DOHH2 (cell line): Measurements from ENCODE around the gene TARP.

ENCODE experiments used
- H3F3A ChIP-seq: fragments of 200-600 bp; sonication (generic), shearing (Covaris generic); 2 replicates; pipeline ENCODE4 v1.6.0; 2016; ENCODE audit warnings: antibody characterized with exemption, mild to moderate bottlenecking; ENCODE audit not compliant: control insufficient read depth, insufficient read depth
- H3K27ac ChIP-seq: fragments of 200-600 bp; sonication (generic); 2 replicates; pipeline ENCODE4 v1.5.1; 2014; ENCODE audit warnings: low read depth, mild to moderate bottlenecking, low read length, moderate library complexity
- H3K27me3 ChIP-seq: fragments of 200-600 bp; sonication (generic); 2 replicates; pipeline ENCODE4 v1.6.1; 2014; ENCODE audit warnings: mild to moderate bottlenecking, low read length, mixed read lengths; ENCODE audit not compliant: control insufficient read depth
- H3K36me3 ChIP-seq: fragments of 200-600 bp; sonication (generic); 2 replicates; pipeline ENCODE4 v1.6.1; 2014; ENCODE audit warnings: mild to moderate bottlenecking, low read length, moderate library complexity, mixed read lengths; ENCODE audit not compliant: control insufficient read depth
- H3K4me1 ChIP-seq: fragments of 200-600 bp; sonication (generic); 2 replicates; pipeline ENCODE4 v1.6.1; 2014; ENCODE audit warnings: mild to moderate bottlenecking, low read length, mixed read lengths; ENCODE audit not compliant: control insufficient read depth
- H3K4me2 ChIP-seq: fragments of 200-600 bp; sonication (generic); 2 replicates; pipeline ENCODE4 v1.6.0; 2014; ENCODE audit warnings: mild to moderate bottlenecking, low read length, moderate library complexity
- H3K4me3 ChIP-seq: fragments of 200-600 bp; sonication (generic); 2 replicates; pipeline ENCODE4 v1.5.1; 2014; ENCODE audit warnings: mild to moderate bottlenecking, low read length, mixed read lengths
- H3K79me2 ChIP-seq: fragments of 200-600 bp; sonication (generic); 2 replicates; pipeline ENCODE4 v1.6.1; 2014; ENCODE audit warnings: mild to moderate bottlenecking, low read length, mixed read lengths; ENCODE audit not compliant: control insufficient read depth
- H3K9me2 ChIP-seq: fragments of 200-600 bp; sonication (generic); replicated peaks from 2 replicates; pipeline ENCODE4 v1.6.1; 2014; ENCODE audit warnings: mild to moderate bottlenecking, low read length, mixed read lengths; ENCODE audit not compliant: control insufficient read depth
- H3K9me3 ChIP-seq: fragments of 200-600 bp; sonication (generic); 2 replicates; pipeline ENCODE4 v1.6.1; 2014; ENCODE audit warnings: antibody characterized with exemption, low read length, mixed read lengths; ENCODE audit not compliant: control insufficient read depth, insufficient read depth
- H4K20me1 ChIP-seq: fragments of 200-600 bp; sonication (generic); 2 replicates; pipeline ENCODE4 v1.6.0; 2014; ENCODE audit warnings: low read depth, mild to moderate bottlenecking, antibody characterized with exemption, low read length, moderate library complexity; ENCODE audit not compliant: control insufficient read depth, insufficient read depth
- CTCF ChIP-seq: fragments of 200-600 bp; sonication (generic); IDR thresholded peaks from one replicate; pipeline ENCODE4 v1.5.1; 2014; ENCODE audit warnings: antibody characterized with exemption, mild to moderate bottlenecking, low read depth, low read length; ENCODE audit not compliant: poor library complexity, severe bottlenecking
- EZH2phosphoT487 ChIP-seq: fragments of 200-600 bp; sonication (generic); IDR thresholded peaks from 2 replicates; pipeline ENCODE4 v1.6.1; 2017; ENCODE audit warnings: borderline replicate concordance, mild to moderate bottlenecking, antibody characterized with exemption, low read length, moderate library complexity, mixed read lengths

TARP gene

GRCh38 chr7:38306914-38307313 lies 33.5 kb upstream of the TARP start:
- no peaks in the 10 kb centered on the region for H4K20me1 ChIP-seq
- no peak for TF ChIP-seq EZH2phosphoT487
- no peak for TF ChIP-seq CTCF
- no peak overlapping the region for H3K27ac ChIP-seq
- H3F3A ChIP-seq, result no peaks in the 10 kb centered on the region
- H3K36me3 ChIP-seq, result no peaks in the 10 kb centered on the region
- 0 out of 2 replicates have a peak, but pooled peaks cover 4% of the 10 kb centered on the region for H3K27me3 ChIP-seq
- no peak overlapping the region for H3K4me3 ChIP-seq
- no peak overlapping the region for H3K4me2 ChIP-seq
- H3K9me2 ChIP-seq, result no peaks in the 10 kb centered on the region
- H3K4me1 ChIP-seq, result no peaks in the 10 kb centered on the region
- 0 out of 2 replicates have a peak, but pooled peaks cover 2% of the 10 kb centered on the region for H3K9me3 ChIP-seq
- no peaks in the 10 kb centered on the region for H3K79me2 ChIP-seq

- Histone ChIP-seq H3K9me3 (0 out of 2 replicates have a peak, but pooled peaks cover 2% of the 10 kb centered on the region), H4K20me1 (no peaks in the 10 kb centered on the region), H3K9me2 (no peaks in the 10 kb centered on the region), H3K4me3 (no peak overlapping the region), H3K27me3 (0 out of 2 replicates have a peak, but pooled peaks cover 4% of the 10 kb centered on the region), H3K27ac (no peak overlapping the region), H3K79me2 (no peaks in the 10 kb centered on the region), H3K36me3 (no peaks in the 10 kb centered on the region), H3K4me2 (no peak overlapping the region), H3F3A (no peaks in the 10 kb centered on the region), H3K4me1 (no peaks in the 10 kb centered on the region)
- no peak for TF ChIP-seq CTCF
- TF ChIP-seq EZH2phosphoT487, result no peak
Measured at GRCh38 chr7:38306171-38306570, 32.7 kb upstream of the TARP start.

- Histone ChIP-seq H3K4me1 (no peaks in the 10 kb centered on the region), H4K20me1 (no peaks in the 10 kb centered on the region), H3K9me3 (0 out of 2 replicates have a peak, but pooled peaks cover 2% of the 10 kb centered on the region), H3K79me2 (no peaks in the 10 kb centered on the region), H3F3A (no peaks in the 10 kb centered on the region), H3K4me3 (no peak overlapping the region), H3K4me2 (no peak overlapping the region), H3K9me2 (no peaks in the 10 kb centered on the region), H3K27ac (no peak overlapping the region), H3K36me3 (no peaks in the 10 kb centered on the region), H3K27me3 (no peaks in the 10 kb centered on the region)
- TF ChIP-seq CTCF, result no peak
- no peak for TF ChIP-seq EZH2phosphoT487
Measured at GRCh38 chr7:38303866-38304265, 30.4 kb upstream of the TARP start.

- H3K4me3 ChIP-seq, result no peak overlapping the region
- H3K4me1 ChIP-seq, result no peaks in the 10 kb centered on the region
- H3K36me3 ChIP-seq, result no peaks in the 10 kb centered on the region
- H3K27ac ChIP-seq, result no peak overlapping the region
- H4K20me1 ChIP-seq, result no peaks in the 10 kb centered on the region
- H3K9me3 ChIP-seq, result no peaks in the 10 kb centered on the region
- H3K4me2 ChIP-seq, result no peak overlapping the region
- no peak for TF ChIP-seq EZH2phosphoT487
- no peak for TF ChIP-seq CTCF
- no peaks in the 10 kb centered on the region for H3K9me2 ChIP-seq
- H3K27me3 ChIP-seq, result no peaks in the 10 kb centered on the region
- H3F3A ChIP-seq, result no peaks in the 10 kb centered on the region
- no peaks in the 10 kb centered on the region for H3K79me2 ChIP-seq
Measured at GRCh38 chr7:38300175-38300574, 26.7 kb upstream of the TARP start.
